ENCODE results near the gene STK39.

Gene STK39

DNA sequence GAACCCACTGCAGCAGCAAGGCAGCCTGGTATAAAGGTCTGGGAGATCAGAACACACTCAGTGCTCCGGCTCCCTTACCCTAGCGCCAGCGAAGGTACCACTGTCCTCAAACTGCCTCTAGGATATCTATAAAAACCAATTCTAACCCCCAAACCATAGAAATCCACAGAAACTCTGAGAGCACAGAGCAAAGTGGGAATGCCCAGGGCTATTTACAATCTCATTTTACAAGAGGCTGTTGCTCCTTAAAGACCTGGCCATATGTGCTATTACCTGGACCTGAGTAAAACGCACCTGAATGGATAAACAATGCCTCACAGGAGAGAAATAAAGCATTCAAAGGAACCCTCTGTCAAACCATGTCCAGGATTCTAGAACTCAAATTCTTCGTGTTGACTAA, 4.3 kb downstream of the STK39 start:
- DNase-seq (ENCODE audit: low read depth) = no peak

- DNase-seq (ENCODE audit: low read depth) = no peak
Measured at GRCh38 chr2:168241746-168242145, 5.6 kb downstream of the STK39 start.

DNA sequence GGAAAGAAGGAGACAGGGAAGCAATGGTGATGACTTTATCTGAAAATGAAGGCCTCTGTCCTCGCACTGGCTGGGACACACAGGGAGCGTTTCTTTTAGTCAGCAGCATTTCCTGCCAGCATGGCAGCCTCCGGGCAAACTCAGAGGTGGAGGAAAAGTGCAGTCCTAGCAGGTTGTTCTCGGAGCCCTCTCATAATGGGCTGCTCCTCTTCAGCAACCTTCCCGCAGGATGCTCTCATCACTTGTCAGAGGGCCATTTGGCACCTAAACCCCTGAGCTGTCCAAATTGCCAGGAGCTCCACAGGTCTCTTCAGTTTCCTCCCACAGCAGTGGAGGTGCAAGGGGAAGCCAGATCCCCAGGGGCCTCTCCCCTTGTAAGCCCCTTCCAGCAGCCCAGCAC, 6.2 kb downstream of the STK39 start:
- DNase-seq (ENCODE audit: low read depth) = no peak

DNA sequence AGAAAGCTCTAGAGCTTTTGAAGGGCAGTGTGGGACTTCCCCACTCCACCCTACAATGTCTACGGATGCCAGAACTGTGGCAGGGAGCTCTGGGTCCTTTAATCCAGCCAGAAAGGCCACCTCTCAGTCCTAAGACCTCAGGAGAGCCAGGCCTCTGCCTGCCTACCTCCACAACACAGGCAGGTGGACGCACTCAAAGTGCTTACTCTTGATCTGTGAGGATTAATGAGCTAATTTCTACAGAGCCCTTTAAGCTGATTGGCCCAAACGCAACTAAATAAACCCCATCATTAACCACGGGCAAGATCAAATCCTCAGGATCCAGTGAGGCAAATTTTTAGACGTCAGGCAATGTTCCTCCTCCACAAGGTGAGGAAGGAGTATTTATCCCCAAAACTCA, 8.1 kb downstream of the STK39 start:
- no peak for DNase-seq (ENCODE audit: low read depth)

GRCh38 chr2:168237741-168238140, 9.7 kb downstream of the STK39 start:
- no peak for DNase-seq (ENCODE audit: low read depth)

- no peak for DNase-seq (ENCODE audit: low read depth)
Measured at GRCh38 chr2:168234407-168235085, 12.8 kb downstream of the STK39 start.

GRCh38 chr2:168233726-168234406, 13.5 kb downstream of the STK39 start:
- DNase-seq (ENCODE audit: low read depth) = no peak

- no peak for DNase-seq (ENCODE audit: low read depth)
Measured at GRCh38 chr2:168233166-168233565, 14.2 kb downstream of the STK39 start.

DNA sequence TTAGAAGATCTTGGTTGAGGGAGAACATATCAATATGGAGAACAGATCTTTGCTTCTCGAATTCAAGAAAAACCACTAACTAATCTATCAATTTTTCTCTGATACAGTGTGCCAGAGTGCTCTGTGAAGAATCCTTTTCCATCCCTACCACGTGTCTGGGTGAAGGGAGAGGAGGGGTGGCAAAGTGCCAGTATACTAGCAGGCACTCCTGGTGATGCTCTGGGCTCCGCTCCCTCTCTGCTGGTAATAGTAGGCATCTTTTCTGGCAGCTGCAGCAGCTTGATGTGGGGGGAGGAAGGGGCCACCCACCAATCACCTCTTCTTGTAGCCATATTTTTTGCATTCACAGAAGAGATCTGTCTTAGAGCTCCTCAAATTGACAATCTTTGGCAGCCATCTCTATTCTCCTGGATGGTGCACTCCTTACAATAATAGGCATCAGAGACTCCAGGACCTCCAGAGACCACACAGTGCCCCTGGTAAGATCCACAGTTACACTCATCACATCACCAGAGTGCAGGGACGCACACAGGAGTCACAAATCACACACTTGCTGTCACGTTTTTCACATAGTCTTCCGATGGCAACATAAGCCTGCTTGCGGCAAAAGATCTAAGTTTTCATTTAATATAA, 15.7 kb downstream of the STK39 start:
- no peak for DNase-seq (ENCODE audit: low read depth)

GRCh38 chr2:168230389-168230788, 17.0 kb downstream of the STK39 start:
- DNase-seq (ENCODE audit: low read depth) = no peak

DNA sequence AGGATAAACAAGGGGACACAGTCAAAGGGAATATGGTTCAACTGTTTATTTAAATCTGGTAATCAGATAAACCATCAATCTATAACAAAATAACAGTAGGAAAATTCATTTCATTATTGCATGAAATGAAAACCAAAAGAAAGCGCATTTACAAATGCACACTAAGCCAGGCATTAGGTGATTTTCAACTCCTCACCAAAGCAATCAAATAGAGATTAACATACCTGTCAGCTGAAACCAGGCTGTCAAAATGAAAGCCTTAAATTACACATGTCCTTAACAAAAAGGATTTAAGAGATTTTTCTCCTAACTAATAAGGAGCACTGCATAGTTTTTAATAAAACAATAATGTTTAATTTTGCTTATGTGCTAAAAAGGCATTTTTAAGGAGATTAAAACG, 23.0 kb downstream of the STK39 start:
- no peak for DNase-seq (ENCODE audit: low read depth)

GRCh38 chr2:168222088-168222487, 25.3 kb downstream of the STK39 start:
- DNase-seq (ENCODE audit: low read depth) = no peak

GRCh38 chr2:168220965-168221819, 26.2 kb downstream of the STK39 start:
- no peak for DNase-seq (ENCODE audit: low read depth)

DNA sequence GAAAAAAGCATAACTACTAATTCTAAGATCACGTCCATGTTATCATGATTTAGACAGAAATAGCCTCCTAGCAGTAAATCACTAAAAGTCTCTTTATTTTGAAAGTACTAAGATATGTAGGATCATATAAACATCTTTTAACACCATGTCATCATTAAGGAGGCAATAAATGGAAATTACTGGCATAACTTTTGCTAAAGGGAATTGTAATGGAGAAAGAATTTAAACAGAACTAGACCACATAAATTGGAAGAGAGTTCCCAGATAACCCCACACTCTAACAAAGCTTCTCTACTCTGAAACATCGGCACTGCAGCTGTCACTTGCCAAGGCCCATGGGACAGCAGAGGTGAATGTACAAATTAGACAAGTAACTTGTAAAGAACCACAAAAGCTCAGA, 29.5 kb downstream of the STK39 start:
- DNase-seq (ENCODE audit: low read depth) = no peak

- no peak for DNase-seq (ENCODE audit: low read depth)
Measured at GRCh38 chr2:168216351-168217005, 30.9 kb downstream of the STK39 start.

GRCh38 chr2:168215813-168216212, 31.6 kb downstream of the STK39 start:
- DNase-seq (ENCODE audit: low read depth) = no peak

- DNase-seq (ENCODE audit: low read depth) = no peak
Measured at GRCh38 chr2:168212866-168213265, 34.5 kb downstream of the STK39 start.

GRCh38 chr2:168212167-168212566, 35.2 kb downstream of the STK39 start:
- no peak for DNase-seq (ENCODE audit: low read depth)

- DNase-seq (ENCODE audit: low read depth) = no peak
Measured at GRCh38 chr2:168211664-168212163, 35.7 kb downstream of the STK39 start.

DNA sequence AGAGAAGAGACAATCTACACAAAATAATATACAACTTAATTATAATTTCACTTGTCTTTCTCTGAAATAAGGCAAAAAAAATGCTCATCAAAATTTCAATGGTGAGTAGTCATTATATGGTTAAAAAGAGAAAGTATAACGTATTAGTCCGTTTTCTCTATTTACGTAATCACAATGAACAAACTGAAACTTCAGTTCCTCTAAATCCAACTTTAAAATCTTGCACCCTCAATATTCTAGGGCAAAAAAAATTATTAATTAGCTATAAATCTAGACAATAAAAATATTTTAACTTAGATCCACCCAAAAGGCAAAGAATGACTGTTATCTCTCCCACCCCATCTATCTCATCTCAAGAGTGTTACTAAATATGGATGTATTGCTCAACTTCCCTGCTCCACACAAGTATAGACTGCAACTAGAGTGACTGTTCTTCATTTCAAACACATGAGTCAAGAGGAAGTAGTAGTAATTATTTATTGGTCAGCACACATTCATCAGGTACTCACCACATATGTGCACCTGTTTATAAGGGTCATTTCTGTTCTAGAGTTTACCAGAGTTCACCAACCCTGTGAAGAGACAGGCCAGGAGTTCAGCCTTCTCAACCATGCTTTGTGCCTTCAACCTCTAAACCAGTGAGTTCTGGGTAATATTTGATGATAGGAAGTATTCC, 36.4 kb downstream of the STK39 start:
- peak; percentile 57 for DNase-seq (ENCODE audit: low read depth)

DNA sequence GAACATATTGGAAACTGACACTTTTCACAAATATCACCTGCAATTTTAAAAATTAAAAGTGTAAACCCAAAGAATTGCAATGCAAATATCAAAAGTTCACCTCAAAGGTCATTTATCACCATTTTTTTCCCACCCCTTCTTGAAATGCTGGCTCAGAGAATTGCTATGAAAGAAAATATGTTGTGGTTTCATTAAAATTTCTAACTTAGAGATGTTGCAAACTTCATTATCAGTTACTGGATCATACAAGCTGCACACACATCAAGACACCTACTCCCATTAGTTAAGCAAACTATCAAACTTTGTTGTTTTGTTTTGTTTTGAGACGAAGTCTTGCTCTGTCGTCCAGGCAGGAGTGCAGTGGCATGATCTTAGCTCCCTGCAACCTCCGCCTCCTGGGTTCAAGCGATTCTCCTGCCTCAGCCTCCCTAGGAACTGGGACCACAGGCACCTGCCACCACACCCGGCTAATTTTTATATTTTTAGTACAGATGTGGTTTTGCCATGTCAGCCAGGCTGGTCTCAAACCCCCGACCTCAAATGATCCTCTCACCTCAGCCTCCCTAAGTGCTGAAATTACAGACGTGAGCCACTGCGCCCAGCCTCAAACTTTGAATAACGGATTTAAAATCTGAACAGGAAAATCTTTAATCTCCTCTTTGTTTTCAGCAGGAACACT, 37.0 kb downstream of the STK39 start:
- no peak for DNase-seq (ENCODE audit: low read depth)

All from GM04504 (cell line).